DND-41 (cell line): Measurements from ENCODE around the gene TTC12.

Experiments
- CTCF ChIP-seq: IDR thresholded peaks from 2 replicates; pipeline ENCODE4 v1.5.1; 2012; ENCODE audit warnings: borderline replicate concordance, low read length, moderate library complexity, mild to moderate bottlenecking; ENCODE audit not compliant: poor library complexity, severe bottlenecking; ENCODE audit errors: extremely low read depth
- EZH2 ChIP-seq: IDR thresholded peaks from 3 replicates; pipeline ENCODE4 v1.6.1; 2012; ENCODE audit warnings: borderline replicate concordance, low read depth, mild to moderate bottlenecking, moderate library complexity, low read length, inconsistent platforms; ENCODE audit not compliant: severe bottlenecking

GRCh38 chr11:113267493-113267892 is 46.9 kb upstream of the TTC12 start:
- TF ChIP-seq CTCF (no peak), EZH2 (no peak)
